NCI-H2171 (cell line): ENCODE data around the gene NSUN7.
"Not testable (repeated sequence)": the region's sequence is repeated elsewhere in the genome, so short reads cannot be mapped to it uniquely, and the experiment has no call there.

ENCODE experiments used
- DNase-seq: peaks from one replicate; lab custom pipeline; 2025; lab: John Stamatoyannopoulos, UW

Gene NSUN7

DNA sequence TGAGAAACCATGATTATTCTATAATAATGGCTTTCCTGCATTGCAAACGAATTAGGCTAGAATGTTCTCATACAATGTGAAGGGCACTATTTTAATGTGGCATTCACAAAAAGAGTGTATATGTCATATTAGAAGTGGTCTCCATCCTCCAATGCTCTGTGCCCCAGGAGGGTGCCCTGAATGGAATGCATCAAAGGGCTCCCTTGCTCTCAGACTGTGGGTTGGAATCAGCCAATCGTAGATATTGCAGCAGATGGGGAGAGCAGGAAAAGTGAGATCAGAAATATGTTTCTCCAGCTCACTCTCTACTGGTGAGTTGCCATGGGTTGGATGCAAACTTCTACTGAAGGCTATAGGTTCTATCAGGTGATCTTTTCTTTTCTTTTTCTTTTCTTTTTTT, 11.9 kb upstream of the NSUN7 start:
- no peak for DNase-seq

DNA sequence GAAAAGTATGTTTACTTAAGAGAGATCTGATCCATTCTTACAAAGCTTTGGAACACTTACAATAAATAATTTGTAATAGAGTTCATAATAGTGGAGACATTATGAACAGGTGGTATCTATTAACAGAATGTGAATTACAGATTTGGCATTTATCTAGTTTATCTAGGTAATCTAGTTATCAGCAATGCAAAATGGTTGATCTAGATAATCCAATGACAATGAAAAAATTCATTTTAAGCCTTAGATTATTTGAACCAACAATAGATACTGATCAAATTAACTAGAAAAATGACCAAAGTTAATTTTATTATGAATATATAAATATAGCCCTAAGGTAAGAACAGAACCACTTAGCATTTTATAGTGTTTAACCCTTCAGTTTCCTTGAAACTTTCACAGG, 10.4 kb upstream of the NSUN7 start:
- DNase-seq: no peak

DNA sequence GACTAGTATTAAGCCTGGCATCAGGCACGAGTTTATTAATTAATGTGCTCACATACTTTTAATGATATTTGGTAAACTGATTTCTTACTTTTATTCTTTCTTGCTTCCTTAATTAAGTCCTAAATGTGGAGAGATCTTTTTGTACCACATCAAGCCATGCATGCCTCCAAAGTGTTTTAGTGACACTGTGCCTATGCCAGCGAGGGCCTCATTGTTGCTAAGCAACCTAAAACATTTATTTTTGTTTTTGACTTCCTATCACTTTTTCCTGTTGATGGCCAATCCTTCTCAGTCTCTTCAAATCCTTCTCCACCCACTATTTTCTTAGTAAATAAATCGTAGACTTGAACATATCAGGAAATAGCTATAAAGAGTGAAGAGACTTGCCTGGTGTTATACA, 5.5 kb upstream of the NSUN7 start:
- no peak for DNase-seq

DNA sequence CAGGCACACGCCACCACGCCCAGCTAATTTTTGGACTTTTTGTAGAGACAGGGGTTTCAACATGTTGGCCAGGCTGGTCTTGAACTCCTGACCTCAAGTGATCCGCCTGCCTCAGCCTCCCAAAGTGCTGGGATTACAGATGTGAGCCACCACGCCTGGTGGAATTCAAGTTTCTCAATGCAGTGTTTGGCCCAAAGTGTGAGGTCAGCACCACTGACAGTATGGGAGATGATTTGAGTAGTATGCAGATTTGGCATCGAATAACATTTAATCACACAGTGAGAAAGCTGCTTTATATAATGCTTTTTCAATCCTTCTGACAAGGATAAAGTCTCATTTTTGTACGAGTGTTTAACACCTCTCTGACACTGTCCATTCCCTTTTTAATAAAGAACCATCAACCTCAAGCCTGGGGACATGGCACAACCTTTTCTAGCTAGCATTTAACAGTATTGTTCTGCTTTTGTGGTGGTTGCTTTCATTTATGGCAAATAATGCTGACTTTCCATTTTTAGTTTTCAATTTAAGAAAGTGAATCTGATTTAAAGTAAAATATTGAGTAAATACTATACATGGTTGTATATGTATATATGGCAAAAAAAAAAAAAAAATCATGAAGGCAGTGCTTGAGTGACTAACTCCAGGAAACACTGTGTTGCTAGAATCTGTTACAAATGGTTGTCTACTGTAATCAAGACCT, 4.3 kb upstream of the NSUN7 start:
- DNase-seq: no peak

DNA sequence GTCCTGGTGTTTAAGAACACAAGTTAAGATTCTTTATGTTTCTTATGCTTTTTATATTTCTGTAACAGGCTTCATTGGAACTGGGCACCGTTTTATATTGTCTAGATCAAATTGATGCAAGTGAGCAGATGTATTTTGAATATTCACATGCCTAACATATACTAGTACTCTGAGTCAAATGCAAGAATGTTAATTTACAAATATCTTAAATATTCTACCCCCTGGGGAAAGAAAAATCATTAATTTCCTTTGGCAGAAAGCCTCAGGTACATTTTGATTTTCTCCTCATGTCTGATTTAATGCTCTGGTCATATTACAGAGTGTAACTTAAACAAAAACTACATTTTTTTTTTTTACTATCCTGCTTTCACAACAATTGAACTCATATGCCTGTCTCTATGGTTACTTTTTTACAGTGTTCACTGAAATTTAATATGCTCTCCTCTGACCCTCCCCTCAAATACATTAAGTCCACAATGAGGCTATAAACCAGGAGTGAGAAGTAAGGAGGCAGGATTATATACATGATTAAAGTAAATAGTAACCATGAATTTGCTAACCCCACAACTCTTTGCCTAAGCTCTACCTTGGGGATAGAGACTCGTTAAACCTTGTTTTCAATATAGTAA, 2.4 kb upstream of the NSUN7 start:
- no peak for DNase-seq

DNA sequence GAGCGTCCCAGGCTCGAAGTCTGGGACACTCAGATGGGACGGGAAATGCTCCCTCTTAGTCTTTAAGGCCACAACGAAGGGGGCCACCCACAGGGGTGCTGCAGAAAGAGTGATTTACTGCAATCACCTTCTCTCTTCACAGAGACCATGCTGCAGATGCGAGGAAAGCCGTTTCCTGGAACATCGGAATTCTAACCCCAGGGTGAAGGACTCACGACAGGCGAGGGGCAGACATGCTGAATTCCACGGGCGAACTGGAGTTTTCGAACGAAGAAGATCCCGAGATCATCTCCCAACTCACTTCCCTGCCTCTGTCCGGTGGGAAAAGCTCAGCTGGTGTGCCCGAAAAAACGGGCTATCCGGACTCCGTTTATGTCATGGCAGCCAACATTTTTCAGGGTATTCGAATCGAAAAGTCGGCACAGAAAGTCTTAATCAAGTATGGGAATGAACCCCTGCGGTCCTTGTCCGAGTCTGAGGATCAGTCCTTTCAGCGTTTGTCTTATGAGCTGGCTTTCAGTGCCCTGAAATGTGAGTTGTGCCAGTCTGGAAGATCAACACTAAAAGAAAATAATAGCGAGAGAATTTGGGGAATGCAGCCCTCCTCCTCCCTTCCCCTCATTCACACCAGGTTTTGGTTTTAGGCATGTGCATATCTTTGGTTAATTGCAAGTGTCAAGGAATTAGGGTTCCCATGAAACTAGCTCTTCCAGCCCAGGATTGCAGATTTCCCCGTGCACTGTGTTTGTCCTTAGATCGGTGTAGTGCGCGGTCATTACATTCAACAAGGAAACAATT, 905 bp downstream of the NSUN7 start:
- DNase-seq: no peak

DNA sequence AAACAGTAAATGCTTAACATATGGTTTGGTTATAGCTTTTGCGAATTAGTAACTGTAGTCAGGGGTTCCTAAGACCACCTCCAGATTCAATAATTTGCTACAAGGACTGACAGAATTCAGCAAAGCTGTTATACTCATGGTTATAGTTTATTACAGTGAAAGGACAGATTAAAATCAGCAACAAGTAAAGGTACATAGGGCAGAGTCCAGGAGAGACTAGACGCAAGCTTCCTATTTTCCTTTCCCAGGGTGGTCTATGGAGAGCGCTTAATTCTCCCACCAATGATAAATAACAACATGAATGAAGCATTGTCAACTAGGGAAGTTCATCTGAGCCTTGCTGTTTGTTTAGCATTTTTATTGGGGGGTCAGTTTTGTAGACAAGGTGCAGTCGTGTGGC, 5.9 kb downstream of the NSUN7 start:
- DNase-seq: no peak

DNA sequence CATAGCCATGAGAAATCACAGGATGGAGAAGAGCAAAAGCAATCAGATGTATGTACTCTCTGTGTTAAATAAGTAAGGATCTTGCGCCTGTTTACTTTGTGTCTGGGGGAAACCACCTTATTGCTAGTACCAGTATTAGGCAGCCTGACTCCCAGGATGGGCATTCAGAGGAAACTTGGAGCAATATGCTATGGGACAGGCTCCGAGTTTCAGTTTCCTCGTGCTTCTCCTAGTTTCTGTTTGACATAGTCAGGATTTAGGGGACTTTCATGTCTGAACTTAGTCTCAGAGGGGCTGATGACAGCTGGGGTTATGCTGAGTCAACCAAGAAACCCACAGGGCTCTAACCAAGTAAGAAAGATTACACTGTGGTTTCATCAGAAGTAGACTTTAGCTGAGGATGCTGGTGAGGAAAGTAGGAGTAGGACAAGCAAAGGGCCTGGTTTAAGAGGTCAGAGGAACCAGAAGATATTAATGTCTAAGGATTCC, 13.5 kb downstream of the NSUN7 start:
- no peak for DNase-seq

DNA sequence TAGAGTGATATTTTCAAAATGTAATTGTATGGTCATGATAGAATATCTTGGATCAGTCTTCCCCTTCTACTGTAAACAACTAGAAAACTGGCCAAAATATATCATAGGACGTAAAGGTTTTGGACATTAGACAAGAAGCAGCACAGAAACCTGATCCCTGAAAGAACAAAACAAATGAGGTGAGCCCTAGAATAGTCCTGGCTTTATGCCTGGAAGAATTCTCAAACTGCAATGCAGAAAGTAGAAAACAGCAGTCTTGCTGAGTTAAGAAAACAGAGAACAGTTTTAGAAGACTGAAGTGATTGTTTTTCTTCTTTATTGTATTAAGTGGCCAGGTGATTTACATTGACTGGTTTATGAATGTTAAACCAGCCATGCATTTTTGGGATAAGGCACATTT, 19.5 kb downstream of the NSUN7 start:
- DNase-seq: no peak

DNA sequence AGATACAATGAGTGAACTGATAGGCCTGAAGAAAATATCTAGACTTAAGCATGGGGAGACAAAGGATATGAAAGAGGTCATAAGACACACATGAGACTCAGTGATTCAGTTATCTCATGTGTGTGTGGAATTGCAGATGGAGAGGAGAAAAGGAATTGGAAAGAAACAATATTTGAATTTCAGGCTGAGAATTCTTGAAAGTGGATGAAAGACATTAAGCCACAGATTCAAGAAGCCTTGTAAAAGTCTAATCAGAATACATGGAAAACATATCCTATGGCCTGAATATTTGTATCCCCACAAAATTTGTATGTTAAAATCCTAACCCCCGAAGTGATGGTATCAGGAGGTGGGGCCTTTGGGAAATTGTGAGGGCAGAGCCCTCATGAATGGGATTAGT, 28.3 kb downstream of the NSUN7 start:
- DNase-seq: no peak

DNA sequence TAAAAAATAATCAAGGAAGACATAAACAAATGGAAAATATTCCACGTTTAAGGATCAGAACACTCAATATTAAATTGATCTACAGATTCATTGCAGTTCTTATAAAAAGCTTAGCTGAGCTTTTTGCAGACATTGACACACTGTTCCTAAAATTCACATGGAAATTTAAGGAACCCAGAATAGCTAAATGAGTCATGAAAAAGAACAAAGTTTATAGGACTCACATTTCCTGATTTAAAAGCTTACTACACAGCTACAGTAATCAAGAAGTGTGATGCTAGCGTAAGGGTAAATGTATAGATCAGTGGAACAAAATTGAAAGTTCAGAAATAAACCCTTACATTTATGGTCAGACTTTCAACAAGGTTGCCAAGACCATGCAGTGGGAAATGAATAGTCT, 33.1 kb downstream of the NSUN7 start:
- no peak for DNase-seq

DNA sequence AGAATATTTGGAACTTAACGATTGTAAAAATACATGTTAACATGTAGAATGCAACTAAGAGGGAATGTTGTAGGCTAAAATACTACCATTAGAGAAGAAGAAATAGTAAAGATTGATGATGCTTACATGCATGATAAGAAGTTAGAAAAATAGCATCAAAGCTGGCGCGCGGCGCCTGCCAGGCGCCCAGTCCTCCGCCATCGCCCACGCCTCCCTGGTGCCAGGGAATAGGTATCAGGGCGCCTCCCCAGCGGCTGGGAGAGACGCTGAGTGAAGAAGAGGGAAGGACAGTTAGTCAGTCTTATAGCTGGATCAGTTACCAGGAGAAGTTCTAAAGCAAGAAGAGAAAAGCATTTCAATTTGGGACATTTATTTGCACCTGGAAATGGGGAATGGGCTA, 36.0 kb downstream of the NSUN7 start:
- DNase-seq: no peak

DNA sequence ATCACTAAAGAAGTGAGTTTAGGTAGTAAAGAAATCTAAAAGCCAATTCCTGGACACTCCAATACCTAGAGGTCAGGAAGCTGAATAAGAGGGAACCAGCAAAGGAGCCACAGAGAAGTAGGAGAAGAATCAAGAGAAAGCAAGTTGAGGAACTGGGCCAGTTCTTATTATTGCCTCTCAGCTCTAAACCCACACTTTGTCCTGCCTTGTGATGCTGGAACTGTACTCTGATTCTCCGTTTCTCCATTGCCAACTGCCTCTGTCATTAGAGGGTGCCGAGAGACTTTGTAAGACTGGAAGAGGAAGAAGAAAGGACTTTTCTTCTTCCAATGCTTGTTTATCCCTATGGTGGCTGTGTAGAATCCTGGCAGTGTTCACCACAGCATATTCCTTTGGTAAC, 38.6 kb downstream of the NSUN7 start:
- no peak for DNase-seq

DNA sequence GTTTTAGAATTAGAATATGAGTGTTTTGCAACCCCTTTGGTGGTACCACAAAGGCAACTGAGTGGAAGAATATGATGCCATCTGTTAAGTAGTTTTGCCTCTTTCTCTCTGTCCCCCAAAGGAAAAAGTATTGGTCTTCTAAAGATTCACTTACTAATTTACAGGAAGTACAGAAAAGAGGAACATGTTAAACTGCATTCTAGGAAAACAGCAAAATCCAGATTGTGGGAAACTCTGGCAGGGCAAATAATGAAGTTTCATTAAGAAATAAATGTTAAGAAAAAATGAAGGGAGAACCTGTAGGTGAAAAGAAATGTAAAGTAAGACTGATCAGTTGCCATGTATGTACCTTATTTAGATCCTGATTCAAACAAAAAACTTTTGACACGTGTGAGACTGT, 39.3 kb downstream of the NSUN7 start:
- no peak for DNase-seq

DNA sequence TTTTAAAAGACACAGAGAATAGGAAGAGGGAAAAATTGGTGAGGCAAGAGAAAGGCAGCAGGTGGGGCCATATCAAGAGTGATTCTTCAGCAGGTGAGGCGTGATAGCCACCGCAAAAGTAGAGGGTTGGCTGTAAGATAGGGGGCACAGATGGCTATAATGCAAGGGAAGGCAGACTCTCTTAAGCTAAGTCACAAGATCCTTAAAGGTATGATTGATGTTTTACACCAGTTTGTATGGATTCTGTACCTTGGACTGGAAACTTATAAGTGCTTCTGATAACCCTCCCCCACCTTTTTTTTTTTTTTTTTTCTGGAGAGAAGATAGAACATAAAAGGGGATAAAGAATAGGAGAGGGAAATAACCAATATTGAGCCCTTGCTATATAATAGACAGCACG, 40.0 kb downstream of the NSUN7 start:
- no peak for DNase-seq

DNA sequence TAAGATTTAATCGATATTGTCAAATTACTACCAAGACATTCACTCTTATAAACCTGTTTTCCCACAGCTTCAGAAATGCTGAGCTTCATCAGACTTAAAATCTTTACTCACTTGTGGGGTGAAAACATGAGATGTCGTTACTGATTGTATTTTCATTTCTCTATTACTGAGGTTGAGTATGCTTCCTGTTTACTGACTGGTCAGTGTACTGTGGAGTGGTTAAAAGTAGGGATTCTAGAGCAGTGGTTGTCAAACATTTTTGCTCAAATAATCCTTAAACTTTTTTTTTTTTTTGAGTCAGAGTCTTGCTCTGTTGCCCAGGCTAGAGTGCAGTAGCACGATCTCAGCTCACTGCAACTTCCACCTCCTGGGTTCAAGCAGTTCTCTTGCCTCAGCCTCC, 50.3 kb downstream of the NSUN7 start:
- no peak for DNase-seq

DNA sequence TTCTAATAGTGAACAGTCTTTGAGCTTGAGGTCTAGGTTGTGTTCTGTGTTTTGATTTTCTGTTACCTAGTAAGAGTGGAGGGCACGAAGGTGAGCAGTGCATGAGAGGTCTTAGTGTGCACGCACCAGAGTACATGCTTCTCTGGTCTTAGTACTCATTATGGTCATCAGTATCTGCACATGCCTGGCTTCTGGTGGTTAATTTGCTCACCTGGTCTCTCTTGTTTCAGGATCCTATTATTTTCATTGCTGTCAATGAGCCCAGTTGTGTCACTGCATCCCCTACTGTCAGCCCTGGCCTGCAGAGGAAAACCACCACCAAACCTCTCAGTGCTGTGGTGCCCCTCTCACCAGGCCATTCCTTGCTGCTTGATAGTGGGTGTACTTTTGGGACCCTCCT, 54.8 kb downstream of the NSUN7 start:
- no peak for DNase-seq

DNA sequence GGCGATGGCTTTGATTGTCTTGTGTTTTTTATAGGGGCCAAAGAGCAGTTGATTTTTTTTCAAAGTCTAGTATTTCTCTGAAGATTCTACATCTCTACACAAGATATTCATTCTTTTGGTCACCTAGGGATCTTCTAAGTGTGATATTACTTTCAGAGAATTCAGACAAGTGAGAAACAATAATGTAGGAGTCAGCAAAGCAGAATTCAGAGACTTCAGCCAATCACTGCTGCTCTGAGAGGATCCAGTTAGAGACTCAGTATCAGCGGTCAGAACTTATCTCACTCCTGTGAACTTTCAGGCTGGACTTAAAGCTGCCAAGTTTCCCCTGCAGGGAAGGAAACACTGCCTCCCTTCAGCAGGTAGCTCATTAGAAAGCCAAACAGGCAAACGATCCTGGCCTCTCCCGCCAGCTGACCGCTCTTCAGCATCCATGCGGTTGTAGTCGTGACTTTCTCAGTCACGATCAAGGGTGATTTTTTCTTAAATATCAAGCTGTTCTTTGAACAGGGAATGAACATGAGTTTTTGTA, 59.2 kb downstream of the NSUN7 start:
- DNase-seq: no peak

DNA sequence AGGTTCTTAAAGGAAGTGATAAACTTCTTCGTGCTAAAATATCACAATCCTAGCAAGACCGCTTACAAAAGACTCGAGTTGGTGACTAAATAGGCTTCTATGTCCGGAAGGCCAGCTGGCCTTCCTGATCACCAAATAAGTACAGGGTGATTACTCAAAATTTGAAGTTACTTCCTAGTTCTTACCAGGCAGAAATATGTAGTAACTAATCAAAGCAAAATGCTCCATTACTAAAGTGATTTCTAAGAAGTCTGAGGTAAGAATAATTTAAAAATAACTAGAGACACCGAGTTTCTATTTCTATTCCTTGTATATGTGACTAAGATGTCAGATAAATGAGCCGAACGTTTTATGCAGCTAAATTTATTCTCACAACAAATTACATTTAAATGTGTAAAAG, 62.2 kb downstream of the NSUN7 start:
- DNase-seq: no peak

DNA sequence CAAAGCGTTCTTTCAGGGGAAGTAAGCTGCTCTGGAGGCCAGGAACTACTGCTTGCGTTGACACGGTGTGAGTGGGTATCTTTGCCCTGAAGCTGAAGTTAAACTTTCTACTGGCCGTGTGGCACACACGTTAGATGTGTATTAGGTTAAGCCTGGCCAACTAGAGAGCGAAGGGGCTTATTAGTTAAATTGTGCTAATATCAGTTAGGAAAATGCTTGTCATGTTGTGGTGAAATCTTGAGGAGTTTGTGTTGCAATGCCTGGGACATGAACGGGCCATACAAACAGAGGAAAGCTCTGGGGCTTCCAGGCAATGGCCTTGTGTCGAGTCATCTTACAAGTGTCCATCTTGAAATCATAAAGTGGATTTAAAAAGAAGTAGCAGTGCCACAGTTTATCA, 62.6 kb downstream of the NSUN7 start:
- no peak for DNase-seq

DNA sequence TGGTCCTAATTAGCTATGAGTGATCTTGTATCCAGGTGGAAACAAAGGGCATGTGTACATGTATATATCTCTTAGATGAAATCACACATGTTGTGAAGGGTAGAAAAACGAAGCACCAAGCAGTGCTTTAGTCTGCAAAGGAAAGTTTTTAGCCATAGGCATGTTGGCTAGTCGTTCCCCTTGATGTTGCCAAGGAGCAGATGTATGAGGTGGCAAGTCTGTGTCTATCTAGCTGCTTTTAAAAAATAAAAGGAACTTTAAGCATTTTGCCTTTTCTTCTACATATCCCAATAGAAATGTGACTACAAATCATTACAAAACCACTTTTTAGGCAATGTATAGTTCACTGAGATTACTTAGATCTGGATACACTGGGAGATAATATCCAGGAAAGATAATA, 63.1 kb downstream of the NSUN7 start:
- DNase-seq: no peak

DNA sequence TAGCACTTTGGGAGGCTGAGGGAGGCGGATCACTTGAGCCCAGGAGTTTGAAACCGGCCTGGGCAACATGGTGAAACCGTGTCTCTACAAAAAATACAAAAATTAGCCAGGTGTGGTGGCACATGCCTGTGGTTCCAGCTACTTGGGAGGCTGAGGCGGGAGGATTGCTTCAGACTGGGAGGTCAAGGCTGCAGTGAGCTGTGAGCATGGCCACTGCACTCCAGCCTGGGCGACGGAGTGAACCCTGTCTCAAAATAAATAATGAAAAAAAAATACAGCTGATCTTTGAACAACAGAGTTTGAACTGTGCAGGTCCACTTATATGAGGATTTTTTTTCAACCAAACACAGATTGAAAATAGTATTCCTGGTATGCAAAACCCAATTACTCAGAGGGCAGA, 67.4 kb downstream of the NSUN7 start:
- not testable (repeated sequence) for DNase-seq

DNA sequence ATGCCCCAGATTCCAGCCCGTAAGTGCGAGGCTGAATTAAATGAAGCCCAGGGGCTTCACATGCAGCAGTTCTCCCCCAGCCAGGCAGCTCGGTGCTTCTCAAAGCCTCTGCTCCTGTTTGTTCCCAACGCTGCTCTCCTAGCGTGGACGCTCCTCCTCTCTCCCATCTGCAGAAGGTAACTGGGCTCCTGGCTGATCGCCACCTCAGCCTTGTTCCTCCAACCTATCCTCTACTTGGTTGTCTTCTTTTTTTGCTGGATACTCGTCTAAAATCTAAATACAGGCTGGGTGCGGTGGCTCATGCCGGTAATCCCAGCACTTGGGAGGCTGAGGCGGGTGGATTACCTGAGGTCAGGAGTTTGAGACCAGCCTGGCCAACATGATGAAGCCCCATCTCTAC, 70.3 kb downstream of the NSUN7 start:
- no peak for DNase-seq
